Articular chondrocyte of knee joint (primary cell): ENCODE measurements around the gene TBL1X. TPM values are rescaled to one million over a fixed set of nuclear protein-coding genes. Genes with fewer than 3 reads are reported as not detected.

ENCODE experiments used
- total RNA-seq: library from RNA; depleted of rRNA; stranded (reverse); fragments of >200 nt; gene quantifications from 2 replicates; pipeline ENCODE4 v1.2.3, GENCODE V29; 2012

TBL1X gene
- 18.6 and 22.7 TPM in 2 replicates for total RNA-seq

GRCh38 chrX:9464435-9465371 lies at the start of gene TBL1X:
Gene TBL1X, plus strand, starts transcription at chrX:9465058. Its CDS starts 188,529 bp downstream, at chrX:9653587.

GRCh38 chrX:9765737-9766097 lies 300.9 kb downstream of the TBL1X start, which contains the start of gene GPR143:
Gene GPR143, minus strand, starts transcription at chrX:9765847. Its CDS starts 30 bp downstream, at chrX:9765817.

GRCh38 chrX:9785944-9786797 lies 321.3 kb downstream of the TBL1X start, which contains the start of gene SHROOM2:
Gene SHROOM2, plus strand, starts transcription at chrX:9786429. Its CDS starts 117 bp downstream, at chrX:9786546.

